HEK293T (cell line): ENCODE data around the gene LSM3.

Experiments used
- ARNT ChIP-seq: fragments of 450-650 bp; IDR thresholded peaks from 2 replicates; pipeline ENCODE4 v1.6.1; 2017; ENCODE audit warnings: mild to moderate bottlenecking
- BHLHE40 ChIP-seq: fragments of 450-650 bp; IDR thresholded peaks from 2 replicates; pipeline ENCODE4 v1.6.1; 2016; ENCODE audit warnings: mild to moderate bottlenecking, moderate library complexity, borderline replicate concordance
- CTBP1 ChIP-seq: fragments of 450-650 bp; IDR thresholded peaks from 2 replicates; pipeline ENCODE4 v1.6.1; 2016; ENCODE audit warnings: borderline replicate concordance
- ELF4 ChIP-seq: fragments of 450-650 bp; IDR thresholded peaks from 2 replicates; pipeline ENCODE4 v1.6.1; 2017; ENCODE audit warnings: antibody characterized with exemption
- FOXA1 ChIP-seq: fragments of 450-650 bp; IDR thresholded peaks from 2 replicates; pipeline ENCODE4 v1.6.1; 2016; ENCODE audit warnings: mild to moderate bottlenecking
- FOXK2 ChIP-seq: fragments of 450-650 bp; IDR thresholded peaks from 2 replicates; pipeline ENCODE4 v1.6.1; 2016; ENCODE audit warnings: mild to moderate bottlenecking
- L3MBTL2 ChIP-seq: fragments of 450-650 bp; conservative IDR thresholded peaks from 2 replicates; pipeline ENCODE4 v1.6.1; 2016; ENCODE audit warnings: mild to moderate bottlenecking
- LEF1 ChIP-seq: fragments of 450-650 bp; IDR thresholded peaks from 2 replicates; pipeline ENCODE4 v1.6.1; 2017; ENCODE audit warnings: mild to moderate bottlenecking, borderline replicate concordance
- SP1 ChIP-seq: fragments of 450-650 bp; IDR thresholded peaks from 2 replicates; pipeline ENCODE4 v1.6.1; 2017
- ZNF384 ChIP-seq: fragments of 450-650 bp; IDR thresholded peaks from 2 replicates; pipeline ENCODE4 v1.6.1; 2016

GRCh38 chr3:14169871-14170270, 8.7 kb upstream of the LSM3 start:
- TF ChIP-seq BHLHE40 (no peak), SP1 (no peak), LEF1 (no peak), L3MBTL2 (no peak), FOXK2 (no peak), CTBP1 (no peak), ZNF384 (no peak), FOXA1 (no peak), ARNT (no peak), ELF4 (no peak)
